GM18907 (cell line): ENCODE measurements around the gene GPALPP1.
"Not testable (repeated sequence)": the region's sequence is repeated elsewhere in the genome, so short reads cannot be mapped to it uniquely, and the experiment has no call there.

Experiments
- ATAC-seq: cut with Tn5 transposase; IDR thresholded peaks from one replicate; pipeline ENCODE4 v1.9.1; 2021; ENCODE audit warnings: mild to moderate bottlenecking, moderate library complexity; ENCODE audit not compliant: unreplicated experiment

GPALPP1 gene

DNA sequence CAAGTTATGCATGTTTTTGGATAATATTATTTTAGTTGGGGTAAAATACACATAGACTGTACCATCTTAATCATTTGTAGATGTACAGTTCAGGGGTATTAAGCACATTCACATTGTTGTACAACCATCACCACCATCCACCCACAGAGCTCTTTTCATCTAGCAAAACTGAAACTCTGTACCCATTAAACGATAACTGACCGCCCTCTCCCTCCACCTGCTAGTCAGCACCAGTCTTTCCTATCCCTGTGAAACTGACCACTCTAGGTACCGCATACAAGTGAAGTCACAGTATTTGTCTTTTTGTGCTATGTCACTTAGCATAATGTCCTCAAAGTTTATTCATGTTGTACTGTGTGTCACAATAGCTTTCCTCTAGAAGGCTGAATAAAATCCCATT lies 70.7 kb downstream of the GPALPP1 start:
- no peak for ATAC-seq

DNA sequence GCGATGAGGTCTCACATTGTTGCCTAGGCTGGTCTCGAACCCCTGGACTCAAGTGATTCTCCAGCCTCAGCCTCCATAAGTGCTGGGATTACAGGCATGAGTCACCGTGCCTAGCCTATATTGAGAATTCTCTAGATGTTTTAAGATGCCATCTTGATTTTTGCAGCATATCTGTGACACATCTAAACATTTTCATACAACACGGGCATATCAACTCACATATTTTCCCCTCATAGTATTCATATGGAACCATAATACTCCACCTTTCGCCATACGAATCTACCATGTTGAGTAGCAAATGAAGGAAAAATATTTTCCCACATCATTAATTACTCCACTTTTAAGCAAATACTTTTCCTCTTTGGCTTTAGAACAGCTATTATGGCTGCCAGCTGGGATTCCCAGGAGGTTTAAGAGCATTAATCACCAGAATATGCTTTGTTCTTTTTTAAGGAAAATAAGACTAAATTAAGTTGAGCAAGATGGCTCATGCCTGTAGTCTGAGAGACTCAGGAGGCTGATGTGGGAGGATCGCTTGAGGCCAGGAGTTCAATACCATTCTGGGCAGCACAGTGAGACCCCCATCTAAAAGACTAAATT lies 74.0 kb downstream of the GPALPP1 start:
- no peak for ATAC-seq

DNA sequence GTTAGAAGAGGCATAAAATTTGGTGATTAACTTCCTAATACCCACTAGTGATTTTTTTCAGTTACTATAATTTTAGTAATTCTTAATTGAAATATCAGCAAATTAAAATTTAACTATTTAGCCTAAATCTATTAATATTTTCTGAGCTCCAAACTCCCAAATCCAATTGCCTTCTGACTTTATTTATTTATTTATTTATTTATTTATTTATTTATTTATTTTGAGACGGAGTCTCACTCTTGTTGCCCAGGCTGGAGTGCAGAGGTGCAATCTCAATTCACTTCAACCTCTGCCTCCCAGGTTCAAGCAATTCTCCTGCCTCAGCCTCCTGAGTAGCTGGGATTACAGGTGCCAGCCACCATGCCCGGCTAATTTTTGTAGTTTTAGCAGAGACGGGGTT lies 74.6 kb downstream of the GPALPP1 start:
- not testable (repeated sequence) for ATAC-seq

DNA sequence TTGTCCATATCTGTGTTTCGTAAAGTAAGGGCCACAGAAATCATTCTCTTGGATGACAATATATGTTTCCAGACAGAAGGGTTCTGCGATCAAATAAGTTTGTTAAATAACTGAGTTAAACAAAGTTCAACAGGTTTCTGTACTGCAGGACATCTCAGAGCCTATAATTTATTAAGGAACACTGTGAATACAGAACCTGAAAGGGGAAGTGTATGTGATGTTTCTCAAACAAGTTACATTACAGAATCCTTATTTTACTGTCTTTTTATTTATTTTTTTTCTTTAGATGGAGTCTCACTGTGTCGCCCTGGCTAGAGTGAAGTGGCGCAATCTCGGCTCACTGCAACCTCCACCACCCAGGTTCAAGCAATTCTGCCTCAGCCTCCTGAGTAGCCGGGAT lies 75.6 kb downstream of the GPALPP1 start:
- no peak for ATAC-seq

DNA sequence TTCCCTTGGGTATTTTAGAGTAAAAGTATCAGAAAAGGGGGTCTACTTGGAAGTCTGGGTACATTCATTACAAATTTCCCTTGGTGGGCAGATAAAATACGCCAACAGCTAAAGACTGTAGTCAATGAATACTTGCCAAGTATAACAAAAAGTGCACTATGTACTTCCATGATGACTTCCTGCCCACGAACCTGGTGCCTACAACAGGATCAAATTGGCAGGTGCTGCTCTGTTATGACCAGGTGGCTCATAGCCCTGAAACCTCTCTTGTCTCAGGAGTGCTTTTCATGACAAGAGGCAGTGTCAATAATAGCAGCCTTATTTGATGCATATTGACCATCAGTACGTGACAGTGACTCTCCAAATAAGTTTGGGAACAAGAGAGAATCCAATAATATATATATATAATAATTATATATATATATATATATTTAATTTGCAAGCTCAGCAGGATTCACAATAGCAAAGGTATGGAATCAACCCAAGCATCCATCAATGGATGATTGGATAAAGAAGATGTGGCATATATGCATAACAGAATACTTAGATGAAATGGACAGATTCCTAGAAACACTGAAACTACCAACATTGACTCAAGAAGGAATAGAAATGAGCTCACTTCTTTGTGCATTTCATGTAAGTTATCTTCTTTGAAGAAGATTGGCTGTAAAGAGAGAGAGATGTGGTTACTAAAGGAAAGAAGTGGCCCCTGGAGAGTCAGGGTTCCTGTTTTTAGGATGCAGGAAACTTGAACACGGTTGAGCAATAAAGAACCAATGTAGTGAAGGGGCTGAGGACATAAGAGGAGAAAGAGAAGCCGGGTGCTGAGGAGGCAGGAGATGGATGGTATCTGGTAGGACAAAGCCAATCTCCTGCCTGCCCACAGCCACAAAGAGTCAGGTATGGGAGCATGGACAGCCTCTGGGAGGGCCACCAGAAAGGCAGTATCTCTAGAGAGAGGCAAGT lies 79.0 kb downstream of the GPALPP1 start:
- no peak for ATAC-seq

DNA sequence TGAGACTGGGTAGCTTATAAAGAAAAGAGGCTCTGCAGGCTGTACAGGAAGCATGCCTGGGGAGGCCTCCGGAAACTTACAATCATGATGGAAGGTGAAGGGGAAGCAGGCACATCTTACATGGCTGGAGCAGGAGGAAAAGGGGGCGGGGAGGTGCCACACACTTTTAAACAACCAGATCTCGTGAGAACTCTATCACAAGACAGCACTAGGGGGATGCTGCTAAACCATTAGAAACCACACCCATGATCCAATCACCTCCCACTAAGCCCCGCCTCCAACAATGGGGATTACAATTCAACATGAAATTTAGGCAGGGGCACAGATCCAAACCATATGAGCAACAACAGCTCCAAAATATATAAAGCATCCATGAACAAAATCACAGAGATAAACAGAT lies 84.5 kb downstream of the GPALPP1 start:
- no peak for ATAC-seq

DNA sequence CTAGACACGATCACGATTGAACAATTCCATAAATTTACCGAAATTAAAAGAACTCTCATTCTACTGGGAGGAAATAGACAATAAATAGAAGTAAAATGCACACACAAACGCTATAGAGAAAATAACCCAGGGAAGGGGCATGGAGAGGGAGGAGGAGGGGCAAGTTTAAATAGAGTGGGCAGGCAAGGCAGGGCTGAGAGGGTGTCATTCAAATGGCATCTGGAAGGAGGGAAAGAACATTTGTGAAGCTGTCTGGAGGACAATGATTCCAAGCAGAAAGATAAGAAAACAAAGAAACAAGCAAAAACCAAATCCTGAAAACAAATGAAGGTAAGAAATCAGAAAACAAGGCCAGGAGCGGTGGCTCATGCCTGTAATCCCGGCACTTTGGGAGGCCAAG lies 85.4 kb downstream of the GPALPP1 start:
- ATAC-seq = no peak

DNA sequence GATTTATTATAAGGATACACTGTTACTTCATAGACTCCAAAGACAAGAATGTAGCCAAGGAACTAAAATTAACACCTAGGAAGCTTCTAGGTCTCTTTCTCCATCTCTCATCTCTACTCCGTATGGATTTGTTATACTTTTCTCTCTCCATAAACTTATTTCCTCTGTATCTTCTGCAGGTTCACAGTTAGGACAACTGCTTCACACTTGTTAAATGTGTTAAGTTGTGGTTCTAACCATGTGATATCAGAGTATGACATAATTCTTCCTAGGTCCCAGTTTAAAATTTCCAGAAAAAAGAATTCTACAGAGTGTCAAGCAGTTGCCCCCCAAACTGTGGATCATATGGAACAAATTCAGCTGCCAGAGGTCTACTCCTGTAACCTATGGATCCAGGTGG lies 88.7 kb downstream of the GPALPP1 start:
- ATAC-seq = no peak
